Stimulated activated CD8-positive, alpha-beta memory T cell treated with anti-CD3 and anti-CD28 coated beads, Interleukin-15, amount 100 ng/mL, for 4 hours (primary cell): ENCODE results near the gene MAPKAP1.

Experiments
- DNase-seq, 2 donors: peaks; one replicate each; pipeline ENCODE4 v3.0.0-alpha.2; 2020; ENCODE audit warnings: low read depth in 2 of 2

MAPKAP1 gene

GRCh38 chr9:125431741-125432271, 275.2 kb downstream of the MAPKAP1 start:
- DNase-seq: no peak

- DNase-seq: no peak
Measured at GRCh38 chr9:125431012-125431305, 276.0 kb downstream of the MAPKAP1 start.

DNA sequence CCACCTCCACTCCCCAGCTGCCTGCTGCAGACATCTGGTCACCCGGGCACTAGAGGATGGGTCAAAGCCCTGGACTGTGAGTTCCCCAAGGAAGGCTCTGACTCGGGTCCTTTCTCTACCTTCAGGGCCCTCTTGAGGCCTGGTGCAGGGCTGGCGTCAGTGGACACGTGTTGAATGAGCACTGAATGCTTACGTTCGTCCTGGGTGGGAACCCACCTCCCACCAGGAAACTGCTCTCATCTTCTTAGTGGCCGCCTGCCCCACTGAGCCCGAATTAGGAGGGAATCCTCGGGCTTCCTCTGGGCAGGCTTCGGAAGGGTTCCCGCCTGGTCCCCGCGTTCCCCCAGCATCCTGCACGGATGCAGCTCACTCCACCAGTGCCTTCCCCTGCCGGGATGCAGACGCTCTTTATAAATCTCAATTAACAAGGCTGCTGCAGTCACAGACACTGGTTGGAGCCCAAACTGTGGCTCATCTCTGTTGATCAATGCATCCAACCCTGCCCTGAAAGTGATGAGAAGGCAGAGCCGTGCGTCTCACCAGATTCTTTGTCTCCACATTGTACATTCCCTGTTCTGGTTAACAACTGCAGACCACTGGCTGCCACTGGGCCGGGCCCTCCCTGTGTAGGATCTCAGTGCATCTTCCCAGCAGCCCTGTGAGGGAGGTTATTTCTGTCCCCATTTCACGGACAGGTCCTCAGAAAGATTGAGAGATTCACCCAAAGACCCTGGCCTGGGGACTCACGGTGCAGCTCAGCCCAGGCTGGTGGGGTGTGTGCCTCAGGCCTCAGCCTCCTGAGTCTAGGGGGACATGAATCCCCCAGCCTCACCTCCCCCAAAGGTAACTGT, 276.6 kb downstream of the MAPKAP1 start:
- no peak for DNase-seq

DNA sequence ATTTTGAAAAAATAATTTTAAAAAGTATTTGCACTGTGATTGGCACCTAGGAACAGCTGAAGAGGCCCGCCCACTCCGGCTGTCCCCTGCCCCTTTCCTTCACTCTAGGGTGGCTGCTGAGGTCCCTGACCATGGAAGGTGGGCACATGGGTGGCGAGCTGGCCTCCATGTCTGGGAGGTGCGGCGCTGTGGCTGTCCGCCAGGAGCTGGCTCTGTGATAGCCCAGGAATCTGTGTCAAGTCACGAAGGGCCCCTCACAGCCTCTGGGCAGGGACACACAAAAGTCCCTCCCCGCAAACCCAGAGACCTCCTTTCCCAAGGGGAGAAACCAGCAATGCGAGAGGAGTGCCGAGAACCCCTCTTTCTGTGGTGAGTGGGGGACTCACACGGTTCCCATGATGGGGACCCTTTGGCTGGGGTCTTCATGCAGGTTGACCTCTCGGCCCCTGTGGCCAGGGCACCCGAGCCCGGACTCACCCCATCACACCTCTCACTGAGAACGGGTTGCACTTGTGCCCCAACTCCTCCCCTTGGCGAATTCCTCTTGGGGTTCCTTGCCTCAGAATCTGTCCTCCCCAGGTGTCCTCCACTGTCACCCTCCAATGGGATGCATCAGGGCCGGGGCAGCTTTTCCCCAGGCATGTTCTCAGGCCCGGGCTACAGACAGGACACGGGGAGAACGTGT, 277.4 kb downstream of the MAPKAP1 start:
- no peak for DNase-seq

DNA sequence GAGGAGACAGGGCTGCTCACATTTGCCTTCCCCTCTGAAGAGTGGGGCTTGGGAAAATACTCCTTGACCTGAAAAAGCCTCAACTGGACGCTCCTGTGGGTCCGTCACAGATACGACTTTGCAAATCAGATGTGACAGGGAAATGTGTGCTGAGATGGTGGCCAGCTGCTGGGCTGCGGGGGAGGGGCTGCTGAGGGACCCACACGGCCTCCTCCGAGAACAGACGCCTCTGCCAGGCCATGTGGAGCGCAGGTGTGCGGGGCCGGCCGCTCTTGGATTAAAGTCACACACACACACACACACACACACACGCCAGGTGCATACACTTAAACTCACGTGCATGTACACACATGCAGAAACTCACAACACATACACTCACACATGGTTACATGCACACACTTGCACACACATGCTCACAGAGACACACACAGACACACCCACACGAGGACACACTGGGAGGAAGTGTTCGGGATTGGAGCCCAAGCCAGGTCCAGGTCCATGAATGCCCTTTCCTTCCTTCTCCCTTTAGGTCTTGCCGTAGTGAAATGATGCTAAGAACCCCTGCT, 278.0 kb downstream of the MAPKAP1 start:
- DNase-seq: no peak

- no peak for DNase-seq
Measured at GRCh38 chr9:125428060-125428901, 278.7 kb downstream of the MAPKAP1 start.

GRCh38 chr9:125427556-125427955, 279.5 kb downstream of the MAPKAP1 start:
- DNase-seq: no peak

DNA sequence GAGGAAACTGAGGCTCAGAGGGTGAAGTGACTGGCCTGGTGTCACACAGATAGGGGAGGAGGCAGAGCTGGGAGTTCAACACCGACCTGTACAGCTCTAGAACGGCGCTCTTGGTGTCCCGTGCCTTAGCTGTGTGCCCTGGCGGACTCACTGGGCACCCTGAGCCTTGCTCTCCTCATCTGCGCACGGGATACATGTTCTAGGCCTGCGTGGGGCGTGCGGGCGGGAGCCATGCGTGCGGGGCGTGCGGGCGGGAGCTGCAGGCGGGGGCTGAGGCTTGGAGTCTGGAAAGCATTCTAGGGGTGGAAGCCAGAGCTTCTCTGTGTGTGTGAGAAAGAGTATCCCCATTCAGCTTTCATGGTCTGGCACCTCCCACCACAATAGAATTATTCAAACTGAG, 280.1 kb downstream of the MAPKAP1 start:
- DNase-seq: no peak

DNA sequence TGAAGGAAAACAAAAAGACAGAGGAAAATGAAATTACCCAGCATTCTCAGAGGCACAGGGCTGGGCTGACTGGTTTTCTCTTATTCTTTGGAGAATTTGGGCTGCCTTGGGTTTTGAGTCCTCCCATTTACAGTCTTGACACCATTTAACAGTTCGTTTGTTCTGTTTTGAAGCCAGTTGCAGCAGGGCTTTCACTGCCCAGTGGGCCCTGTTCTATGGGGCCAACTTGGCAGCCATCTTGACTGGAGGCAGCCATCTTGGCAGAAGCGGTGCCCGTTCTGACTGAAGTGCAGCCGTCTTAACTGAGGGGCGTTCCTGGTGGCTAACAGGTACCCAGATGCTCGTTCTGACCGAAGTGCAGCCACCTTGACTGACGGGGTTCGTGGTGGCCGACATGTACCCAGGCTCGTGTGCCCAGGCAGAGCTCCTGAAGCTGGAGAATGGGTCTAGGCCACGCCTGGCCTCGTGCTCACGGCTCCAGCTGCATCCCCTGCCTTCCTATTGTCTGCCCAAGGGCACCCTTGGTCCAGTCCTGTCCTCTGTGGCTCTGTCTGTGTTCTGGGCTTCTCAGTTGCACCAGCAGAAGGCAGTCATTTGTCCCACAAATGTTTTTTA, 281.0 kb downstream of the MAPKAP1 start:
- no peak for DNase-seq

- DNase-seq: no peak
Measured at GRCh38 chr9:125425170-125425897, 281.7 kb downstream of the MAPKAP1 start.

DNA sequence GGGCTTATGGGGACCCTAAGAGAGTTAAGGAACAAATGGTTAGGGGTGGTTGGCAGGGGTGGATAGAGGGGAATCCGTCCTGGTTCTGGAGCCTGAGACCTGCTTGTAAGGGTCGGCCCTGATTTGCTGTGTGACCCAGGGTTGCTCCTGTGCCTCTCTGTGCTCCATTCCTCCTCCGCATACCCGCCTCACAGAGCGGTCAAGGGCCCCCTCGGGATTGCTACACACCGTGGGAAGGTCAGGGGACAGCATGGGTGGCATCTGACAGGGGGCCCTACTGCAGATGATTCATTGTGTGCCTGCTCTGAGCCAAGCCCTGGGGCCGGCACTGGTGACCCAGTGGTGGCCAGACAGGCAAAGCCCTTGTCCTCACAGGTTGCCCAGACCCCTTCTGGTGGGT, 283.0 kb downstream of the MAPKAP1 start:
- DNase-seq: no peak

GRCh38 chr9:125422853-125423252, 284.2 kb downstream of the MAPKAP1 start:
- no peak for DNase-seq

GRCh38 chr9:125421591-125422181, 285.3 kb downstream of the MAPKAP1 start:
- no peak for DNase-seq

DNA sequence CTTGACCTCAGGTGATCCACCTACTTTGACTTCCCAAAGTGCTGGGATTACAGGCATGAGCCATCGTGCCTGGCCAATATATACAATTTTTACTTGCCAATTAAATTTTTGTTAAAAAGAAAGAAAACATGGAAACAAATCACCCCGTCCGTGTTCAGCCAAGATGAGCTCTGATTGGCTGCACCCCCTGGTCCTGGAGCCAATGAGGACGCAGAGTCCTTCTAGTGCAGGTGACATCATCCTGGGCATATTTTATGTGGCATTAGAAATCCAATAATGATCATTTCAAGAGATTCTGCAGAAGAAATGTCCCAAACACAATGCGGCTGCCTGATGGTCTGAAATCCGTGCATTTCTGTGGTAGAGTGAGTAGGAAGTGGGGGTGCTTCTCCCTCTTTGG, 285.8 kb downstream of the MAPKAP1 start:
- DNase-seq: no peak

- DNase-seq: no peak
Measured at GRCh38 chr9:125418404-125418803, 288.6 kb downstream of the MAPKAP1 start.

- DNase-seq: no peak
Measured at GRCh38 chr9:125416517-125416916, 290.5 kb downstream of the MAPKAP1 start.

- no peak for DNase-seq
Measured at GRCh38 chr9:125415583-125416460, 291.2 kb downstream of the MAPKAP1 start.

- no peak for DNase-seq
Measured at GRCh38 chr9:125413579-125413978, 293.4 kb downstream of the MAPKAP1 start.

- DNase-seq: no peak
Measured at GRCh38 chr9:125412166-125412565, 294.8 kb downstream of the MAPKAP1 start.
